ENCODE results near the gene CBFA2T2.

The CBFA2T2 gene

DNA sequence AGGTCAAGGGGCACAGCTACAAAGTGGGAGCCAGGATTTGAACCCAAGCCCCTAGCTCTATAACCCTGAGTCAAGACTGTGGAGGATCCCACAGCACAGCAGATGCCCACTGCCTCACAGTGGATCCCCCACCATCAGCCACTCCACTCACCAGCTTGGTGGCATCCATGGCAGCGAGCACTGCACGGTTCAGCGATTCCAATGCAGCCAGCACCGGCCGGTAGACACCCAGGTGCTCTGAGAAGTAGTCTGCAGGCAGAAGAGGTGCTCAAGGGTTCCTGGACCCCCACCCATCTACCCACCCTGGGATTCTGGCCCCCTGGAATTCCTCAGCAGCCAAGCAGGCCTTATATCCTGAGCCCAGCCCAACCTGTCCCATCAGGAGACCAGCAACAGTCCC lies 179.3 kb downstream of the CBFA2T2 start:
- no peak overlapping the region for H3K4me3 Mint-ChIP-seq
- peaks cover 36% of the 10 kb centered on the region for H3K36me3 Mint-ChIP-seq (ENCODE audit: low read depth)
- intact Hi-C loops (cut with micrococcal nuclease) = loop anchor here (10.0 kb wide), 2 partner anchors 114 to 326 kb away; partner anchors contain the start of gene RALY
- H3K27me3 Mint-ChIP-seq = no peaks in the 10 kb centered on the region
- peaks cover 73% of the 10 kb centered on the region for H3K4me1 Mint-ChIP-seq (ENCODE audit: low read depth)
- no peak overlapping the region for H3K27ac Mint-ChIP-seq
- H3K9me3 Mint-ChIP-seq = no peaks in the 10 kb centered on the region

DNA sequence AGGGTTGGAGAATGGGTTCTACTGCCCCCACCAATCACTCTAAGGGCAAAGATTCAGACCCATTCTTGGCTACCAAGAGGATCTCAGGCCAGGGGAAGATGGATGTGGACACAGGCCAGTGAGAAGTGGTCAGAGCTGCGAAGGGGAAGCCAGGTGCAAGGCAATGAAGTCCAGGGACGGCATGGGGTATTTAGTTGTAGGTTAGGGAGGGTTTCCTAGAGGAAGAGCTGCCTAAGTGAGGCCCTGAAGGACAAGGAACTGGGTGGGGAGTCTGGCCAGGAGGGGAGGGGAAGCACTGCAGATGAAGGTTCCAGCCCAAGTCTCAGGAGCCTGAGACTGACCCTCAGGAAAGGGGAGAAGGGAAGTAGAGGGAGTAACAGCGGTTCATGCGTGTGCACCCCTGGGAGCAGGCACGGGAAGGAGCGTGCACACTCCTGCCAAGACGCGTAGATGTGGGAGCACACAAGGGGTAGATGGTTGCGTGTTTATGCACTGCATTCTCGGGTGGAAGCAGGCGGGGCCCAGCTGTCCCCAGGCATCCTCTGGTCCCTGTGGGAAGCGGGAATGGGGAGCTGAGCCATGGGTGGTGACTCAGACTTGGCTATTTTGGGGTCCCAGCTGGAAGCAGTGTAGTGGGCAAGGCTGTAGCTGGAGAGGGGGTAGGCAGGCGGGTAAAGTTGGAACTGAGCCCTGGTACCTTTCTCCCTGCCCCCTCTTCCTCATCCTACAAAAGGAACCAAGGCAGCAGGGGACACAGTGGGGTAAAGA lies 180.2 kb downstream of the CBFA2T2 start:
- Mint-ChIP-seq H3K27ac (no peak overlapping the region), H3K27me3 (peaks cover 3% of the 10 kb centered on the region), H3K4me3 (no peak overlapping the region), H3K9me3 (no peaks in the 10 kb centered on the region), H3K4me1 (ENCODE audit: low read depth) (peaks cover 70% of the 10 kb centered on the region), H3K36me3 (ENCODE audit: low read depth) (peaks cover 36% of the 10 kb centered on the region)
- intact Hi-C loops (cut with micrococcal nuclease) = loop anchor here (10.0 kb wide), 2 partner anchors 115 to 325 kb away; partner anchors contain the start of gene RALY

DNA sequence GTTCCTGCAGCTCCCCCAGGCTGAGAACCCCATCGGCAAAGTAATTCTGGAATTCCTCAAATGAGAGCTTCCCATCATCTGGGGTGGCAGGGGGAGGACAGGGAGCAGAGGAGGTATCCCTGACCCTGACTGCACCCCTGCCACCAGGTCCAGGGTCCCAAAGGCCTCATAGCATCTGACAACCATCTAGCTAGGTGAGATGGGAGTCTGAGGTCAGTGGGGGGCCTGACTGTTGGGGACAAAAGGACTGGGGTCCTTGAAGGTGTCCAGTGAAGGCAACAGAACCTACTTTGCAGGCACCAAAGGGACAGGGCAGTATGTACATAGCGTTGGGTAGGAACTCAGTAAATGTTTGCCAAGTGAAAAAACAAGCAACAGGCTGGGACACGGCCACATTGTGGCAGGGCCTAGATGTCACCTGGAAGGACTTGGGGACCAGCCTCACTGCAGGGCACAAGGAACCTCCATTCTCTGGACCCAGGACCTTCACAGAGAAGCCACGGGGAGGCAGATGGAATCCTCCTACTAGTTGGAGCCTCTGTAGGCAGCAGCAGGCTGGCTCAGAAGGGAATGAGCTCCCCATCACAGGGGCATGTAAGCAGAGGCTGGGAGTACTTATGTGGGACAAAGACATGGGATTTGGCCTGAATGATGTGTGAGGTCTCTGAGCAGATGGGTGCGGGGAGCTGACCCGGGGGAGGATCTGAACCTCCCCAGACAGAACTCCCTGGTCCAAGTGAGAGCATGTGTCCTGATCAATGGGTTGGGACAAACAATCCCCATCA lies 181.0 kb downstream of the CBFA2T2 start:
- Mint-ChIP-seq H3K27ac (no peak overlapping the region), H3K27me3 (peaks cover 5% of the 10 kb centered on the region), H3K4me1 (ENCODE audit: low read depth) (peaks cover 67% of the 10 kb centered on the region), H3K36me3 (ENCODE audit: low read depth) (peaks cover 36% of the 10 kb centered on the region), H3K9me3 (no peaks in the 10 kb centered on the region), H3K4me3 (no peak overlapping the region)
- intact Hi-C loops (cut with micrococcal nuclease) = no loop called here

DNA sequence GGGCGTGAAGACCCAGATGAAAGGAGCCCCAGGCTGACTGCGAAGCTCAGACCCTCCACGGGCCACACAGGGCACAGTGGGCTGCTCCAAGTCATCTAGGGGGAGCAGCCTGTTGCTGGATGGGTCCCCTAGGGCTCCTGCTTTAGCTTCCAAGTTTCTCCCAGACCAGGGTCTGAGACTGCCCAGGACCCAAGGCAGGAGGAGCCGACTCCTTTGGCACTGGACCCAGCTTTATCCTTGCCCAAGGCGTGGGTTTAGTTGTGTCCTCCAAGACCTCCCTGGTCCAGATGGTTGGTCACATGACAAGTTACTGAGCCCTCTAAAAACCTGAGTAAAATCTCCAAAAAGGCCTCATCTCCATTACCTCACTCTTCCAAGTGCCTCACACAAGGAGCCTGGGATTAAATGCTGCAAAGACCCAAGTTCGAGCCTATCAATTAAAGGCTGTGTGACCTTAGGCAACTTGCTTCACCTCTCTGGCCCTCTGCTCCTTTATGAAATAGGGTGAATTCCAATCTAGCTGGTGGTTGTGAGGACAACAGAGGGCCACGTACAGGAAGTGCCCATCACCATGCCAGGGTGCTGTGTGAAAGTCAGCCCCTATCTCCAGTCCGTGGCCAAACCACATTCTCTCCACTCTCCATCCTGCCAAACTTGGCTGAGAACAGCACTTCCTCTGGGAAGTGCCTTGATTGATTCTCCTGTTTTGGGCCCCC lies 181.8 kb downstream of the CBFA2T2 start:
- Mint-ChIP-seq H3K36me3 (ENCODE audit: low read depth) (peaks cover 36% of the 10 kb centered on the region), H3K9me3 (no peaks in the 10 kb centered on the region), H3K27ac (no peak overlapping the region), H3K4me3 (no peak overlapping the region), H3K27me3 (peaks cover 5% of the 10 kb centered on the region), H3K4me1 (ENCODE audit: low read depth) (peaks cover 59% of the 10 kb centered on the region)
- intact Hi-C loops (cut with micrococcal nuclease) = no loop called here

DNA sequence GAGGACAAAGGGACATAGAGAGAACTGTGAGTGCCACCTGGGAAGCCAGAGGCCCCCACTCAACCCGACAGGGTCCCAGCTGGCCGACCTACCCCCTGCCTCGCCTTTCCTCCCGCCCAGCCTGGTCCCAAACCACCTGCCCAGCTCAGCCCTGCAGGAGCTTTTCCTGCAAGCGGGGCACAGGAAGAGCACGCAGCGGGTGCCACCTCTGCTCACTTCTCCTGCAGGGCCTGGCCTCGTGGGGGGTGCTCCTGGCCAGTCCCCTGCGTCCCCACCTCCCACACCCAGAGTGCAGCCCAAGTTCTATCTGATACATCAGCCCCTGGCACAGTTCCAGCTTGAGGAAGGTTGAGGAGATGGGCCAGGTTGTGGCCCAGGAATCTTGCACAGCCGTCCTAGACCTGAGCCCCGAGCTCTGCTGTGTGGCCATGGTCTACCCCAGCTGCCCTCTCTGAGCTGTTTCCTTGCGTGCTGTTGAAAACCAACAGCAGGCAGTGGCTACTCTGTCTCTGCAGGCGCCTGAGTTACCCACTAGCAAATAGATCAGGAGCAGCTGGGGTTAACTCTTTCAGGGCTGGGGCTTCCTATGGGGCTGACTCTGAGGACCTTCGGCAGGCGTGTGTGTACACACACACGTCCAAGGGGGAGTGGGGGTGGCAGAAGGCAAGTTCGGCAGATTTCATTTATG lies 182.7 kb downstream of the CBFA2T2 start:
- Mint-ChIP-seq H3K4me3 (peak overlapping the region; percentile 25), H3K27me3 (peaks cover 5% of the 10 kb centered on the region), H3K36me3 (ENCODE audit: low read depth) (peaks cover 36% of the 10 kb centered on the region), H3K27ac (no peak overlapping the region), H3K4me1 (ENCODE audit: low read depth) (peaks cover 55% of the 10 kb centered on the region), H3K9me3 (no peaks in the 10 kb centered on the region)
- intact Hi-C loops (cut with micrococcal nuclease) = no loop called here

DNA sequence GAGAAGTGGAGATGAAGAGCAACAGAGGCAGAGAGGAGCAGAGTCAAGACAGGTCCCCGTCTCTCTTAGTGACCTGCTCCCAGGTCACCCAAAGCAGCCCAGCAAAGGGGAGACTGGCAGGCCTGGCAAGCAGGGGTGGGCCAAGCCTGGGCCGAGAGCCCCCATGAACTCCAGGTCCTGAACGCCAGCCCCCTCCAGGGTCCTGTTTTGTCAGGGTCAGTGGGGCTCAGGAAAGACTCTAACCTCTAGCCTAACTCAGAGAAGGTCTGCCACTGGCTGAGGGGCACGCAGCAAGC lies 183.2 kb downstream of the CBFA2T2 start:
- Mint-ChIP-seq H3K9me3 (no peaks in the 10 kb centered on the region), H3K4me3 (peak overlapping the region; percentile 88), H3K27me3 (peaks cover 5% of the 10 kb centered on the region), H3K4me1 (ENCODE audit: low read depth) (peaks cover 50% of the 10 kb centered on the region), H3K36me3 (ENCODE audit: low read depth) (peaks cover 36% of the 10 kb centered on the region), H3K27ac (peak overlapping the region; percentile 89)
- intact Hi-C loops (cut with micrococcal nuclease) = no loop called here

DNA sequence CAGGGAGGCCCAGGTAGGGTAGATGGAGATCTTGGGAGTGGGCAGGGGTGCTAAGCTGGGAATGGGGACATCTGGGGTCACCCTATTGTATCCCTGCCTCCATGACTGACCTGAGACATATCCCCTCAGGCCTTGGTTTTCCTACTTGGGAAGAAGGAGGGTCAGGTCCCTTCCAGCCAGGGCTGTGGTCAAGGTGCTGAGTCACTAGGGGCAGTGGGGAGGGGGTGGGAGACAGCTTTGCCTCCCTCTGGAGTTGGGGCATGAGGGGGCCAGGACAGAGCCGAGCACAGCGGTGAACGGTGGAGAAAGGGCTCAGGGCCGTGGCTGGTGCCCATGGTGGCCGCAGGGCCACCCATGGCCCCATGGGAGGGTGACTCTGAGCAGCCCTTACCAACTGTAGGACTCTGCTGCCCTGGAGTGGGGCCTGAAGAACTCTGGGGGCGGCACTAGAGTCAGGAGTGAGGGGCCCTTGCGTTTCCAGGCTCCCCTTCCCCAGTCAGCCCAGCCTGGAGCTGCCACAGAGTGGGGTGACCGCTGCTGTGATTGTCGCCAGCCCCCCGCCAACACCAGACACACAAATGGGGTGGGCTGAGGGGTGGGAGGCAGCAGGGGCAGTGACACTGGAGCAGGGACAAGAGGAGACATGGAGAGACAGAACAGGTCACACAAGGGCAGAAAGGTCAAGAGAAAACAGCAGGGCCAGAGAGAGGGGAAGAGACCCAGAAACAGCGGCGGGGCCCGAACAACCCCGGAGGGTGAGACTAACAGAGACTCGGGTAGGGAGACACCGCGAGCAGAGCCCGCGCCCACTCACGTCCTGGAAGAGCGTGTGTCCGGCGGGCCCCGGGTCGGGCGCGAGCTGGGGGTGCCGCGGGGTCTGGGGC lies 183.8 kb downstream of the CBFA2T2 start:
- H3K36me3 Mint-ChIP-seq (ENCODE audit: low read depth) = peaks cover 36% of the 10 kb centered on the region

DNA sequence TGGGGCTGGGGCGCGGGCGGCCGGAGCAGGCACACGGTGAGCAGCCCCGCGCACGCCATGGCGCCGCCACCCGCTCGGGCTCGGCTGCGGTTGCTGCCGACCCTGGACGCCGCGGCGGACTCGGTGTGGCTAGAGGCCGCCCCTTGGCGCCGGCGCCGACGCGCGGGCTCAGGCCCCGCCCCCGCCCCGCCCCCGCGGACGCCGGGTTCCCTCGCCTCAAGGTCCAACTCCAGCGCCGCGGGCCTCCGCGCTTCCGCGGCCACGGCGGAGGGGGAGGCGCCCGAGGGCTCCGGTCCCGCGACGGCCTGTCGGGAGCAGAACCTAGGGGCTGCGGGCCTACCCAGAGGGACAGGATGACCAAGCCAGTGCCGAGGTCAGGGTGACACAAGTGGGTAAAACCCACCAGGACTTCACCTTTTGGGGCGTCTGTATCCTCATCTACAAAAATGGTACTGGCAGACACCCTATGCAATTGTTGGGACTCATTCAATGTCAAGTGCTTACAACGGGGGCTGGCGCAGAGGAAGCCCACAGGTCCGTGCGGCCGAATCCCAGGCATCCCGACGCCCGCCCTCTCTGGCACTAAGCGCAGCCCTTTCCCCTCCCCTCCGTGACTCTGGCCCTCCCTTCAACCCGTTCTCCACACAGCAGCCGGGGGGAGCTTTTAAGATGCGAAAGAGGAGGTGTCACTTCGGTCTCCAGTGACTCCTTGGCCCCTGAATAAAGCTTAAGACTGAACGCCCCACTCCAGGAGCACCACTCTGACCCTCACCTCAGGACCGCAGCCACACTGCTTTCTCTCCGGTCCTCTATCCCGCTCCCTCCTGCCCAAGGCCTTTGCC lies 184.6 kb downstream of the CBFA2T2 start, which contains the start of gene NECAB3:
TSS of gene NECAB3 (minus strand) at position 135 of the 842 bp plus-strand sequence. CDS start at position 59, 76 bp downstream.
- intact Hi-C loops (cut with micrococcal nuclease) = loop anchor here (1.0 kb wide), 1 partner anchor 8 kb away; the partner anchor contains the start of gene ACTL10
- H3K4me3 Mint-ChIP-seq = peak within 1 kb of the TSS; percentile 88
- peaks cover 5% of the 10 kb centered on the region for H3K27me3 Mint-ChIP-seq
- no peaks in the 10 kb centered on the region for H3K9me3 Mint-ChIP-seq
- peak within 1 kb of the TSS; percentile 89 for H3K27ac Mint-ChIP-seq
- H3K4me1 Mint-ChIP-seq (ENCODE audit: low read depth) = peaks cover 45% of the 10 kb centered on the region
- peaks cover 36% of the 10 kb centered on the region for H3K36me3 Mint-ChIP-seq (ENCODE audit: low read depth)

More for the DNA sequence above, 183.8 kb downstream of the CBFA2T2 start:
- H3K27ac Mint-ChIP-seq = peak overlapping the region; percentile 89
- peaks cover 45% of the 10 kb centered on the region for H3K4me1 Mint-ChIP-seq (ENCODE audit: low read depth)
- peak overlapping the region; percentile 88 for H3K4me3 Mint-ChIP-seq
- peaks cover 5% of the 10 kb centered on the region for H3K27me3 Mint-ChIP-seq
- no peaks in the 10 kb centered on the region for H3K9me3 Mint-ChIP-seq
- intact Hi-C loops (cut with micrococcal nuclease) = loop anchor here (1.0 kb wide), 1 partner anchor 7 kb away; the partner anchor contains the start of gene ACTL10

DNA sequence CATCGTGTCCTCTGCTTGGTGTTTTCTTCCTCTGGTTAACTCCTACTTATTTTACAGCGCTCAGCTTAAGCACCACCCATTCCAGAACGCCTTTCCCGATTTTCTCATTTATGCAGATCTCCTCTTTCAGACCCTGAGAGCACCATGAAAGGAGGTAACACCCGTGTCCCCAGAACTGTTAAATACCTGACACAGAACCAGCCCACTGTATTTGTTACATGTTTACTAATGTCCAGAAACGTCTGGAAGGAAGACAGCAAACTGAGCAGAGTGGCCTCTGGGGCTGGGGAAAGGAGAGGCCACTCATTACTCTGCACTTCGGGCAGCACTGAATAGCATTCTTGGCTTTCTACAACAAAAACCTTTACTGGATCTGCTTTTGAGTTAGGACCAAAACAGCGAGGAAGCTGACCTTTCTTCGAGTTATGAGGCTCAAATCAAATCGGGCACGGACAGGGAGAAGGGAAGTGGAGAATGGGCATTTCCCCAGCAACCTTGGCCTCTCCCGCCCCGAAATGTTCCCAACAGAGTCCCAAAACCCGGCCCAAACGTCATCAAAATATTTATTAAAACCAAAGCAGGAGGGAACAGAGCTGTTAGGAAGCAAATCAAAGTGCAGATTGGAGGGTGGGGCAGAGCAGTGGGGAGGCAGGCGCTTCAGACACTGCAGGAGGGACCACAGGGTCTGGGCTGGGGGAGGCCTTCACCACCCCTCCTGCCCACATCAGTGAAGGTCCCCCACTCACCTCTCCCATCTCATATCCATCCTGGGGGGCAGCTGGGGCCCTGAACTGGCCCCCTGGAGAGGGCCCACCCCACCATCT lies 185.5 kb downstream of the CBFA2T2 start:
- H3K9me3 Mint-ChIP-seq = no peaks in the 10 kb centered on the region
- H3K4me1 Mint-ChIP-seq (ENCODE audit: low read depth) = peaks cover 37% of the 10 kb centered on the region
- peak overlapping the region; percentile 51 for H3K4me3 Mint-ChIP-seq
- intact Hi-C loops (cut with micrococcal nuclease) = no loop called here
- peak overlapping the region; percentile 0 for H3K27ac Mint-ChIP-seq
- peaks cover 5% of the 10 kb centered on the region for H3K27me3 Mint-ChIP-seq
- peaks cover 28% of the 10 kb centered on the region for H3K36me3 Mint-ChIP-seq (ENCODE audit: low read depth)

DNA sequence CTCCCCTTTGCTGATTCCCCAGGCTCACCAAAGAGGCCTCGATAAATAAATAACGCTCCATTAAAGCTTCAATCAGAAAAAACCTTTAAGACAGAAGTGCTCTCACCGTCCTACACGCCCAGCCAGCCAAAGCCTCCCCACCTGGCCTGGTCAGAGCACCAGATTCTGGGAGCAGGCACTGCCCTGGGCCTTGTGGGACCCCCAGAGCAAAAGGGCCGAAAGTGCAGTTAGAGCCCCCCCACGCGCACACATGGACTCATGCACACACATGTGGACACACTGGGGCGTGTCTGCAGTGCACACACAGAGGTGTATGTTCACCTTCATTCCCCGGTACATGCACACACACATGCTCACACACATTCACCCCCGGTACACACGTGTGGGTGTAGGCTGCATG lies 186.2 kb downstream of the CBFA2T2 start:
- no peak overlapping the region for H3K4me3 Mint-ChIP-seq
- H3K36me3 Mint-ChIP-seq (ENCODE audit: low read depth) = peaks cover 20% of the 10 kb centered on the region
- intact Hi-C loops (cut with micrococcal nuclease) = no loop called here
- H3K4me1 Mint-ChIP-seq (ENCODE audit: low read depth) = peaks cover 32% of the 10 kb centered on the region
- H3K27ac Mint-ChIP-seq = no peak overlapping the region
- no peaks in the 10 kb centered on the region for H3K9me3 Mint-ChIP-seq
- peaks cover 5% of the 10 kb centered on the region for H3K27me3 Mint-ChIP-seq
